Measurements from ENCODE around the gene AMD1.

GRCh38 chr6:110875548-110876169 is 1.1 kb downstream of the AMD1 start:
- no peak for TF ChIP-seq PBX3 (IDR thresholded peaks at IDR 0.05; ENCODE audit: insufficient replicate concordance, low read depth, low read length)
- no peak for TF ChIP-seq ZZZ3 (IDR thresholded peaks at IDR 0.05; ENCODE audit: control insufficient read depth, insufficient read length, low read depth)

All from GM12878 (cell line).